Endodermal cell (in vitro differentiated cells): ENCODE data around the gene SHISA3. TPM values are rescaled to one million over a fixed set of nuclear protein-coding genes. Genes with fewer than 3 reads are reported as not detected.

Experiments used
- DNase-seq: peaks from one replicate; pipeline ENCODE4 v3.0.0-alpha.2; 2017
- H3K27ac ChIP-seq: 2 replicates; pipeline ENCODE4 v1.5.1; 2013; ENCODE audit warnings: mild to moderate bottlenecking, low read depth, low read length, moderate library complexity
- H3K27me3 ChIP-seq: 2 replicates; pipeline ENCODE4 v1.6.1; 2013; ENCODE audit warnings: mild to moderate bottlenecking, low read length, moderate library complexity; ENCODE audit not compliant: insufficient read depth, control insufficient read depth, poor library complexity, severe bottlenecking
- H3K36me3 ChIP-seq: 2 replicates; pipeline ENCODE4 v1.7.0; 2013; ENCODE audit warnings: mild to moderate bottlenecking, low read length, moderate library complexity; ENCODE audit not compliant: control insufficient read depth, insufficient read depth
- H3K4me1 ChIP-seq: one replicate; pipeline ENCODE4 v1.7.0; 2013; ENCODE audit warnings: low read length; ENCODE audit not compliant: control insufficient read depth, insufficient read depth
- H3K4me3 ChIP-seq: 2 replicates; pipeline ENCODE4 v1.5.1; 2013; ENCODE audit warnings: mild to moderate bottlenecking, low read length, moderate library complexity
- H3K9ac ChIP-seq: 2 replicates; pipeline ENCODE4 v1.6.1; 2013; ENCODE audit warnings: mild to moderate bottlenecking, low read length, moderate library complexity; ENCODE audit not compliant: poor library complexity, severe bottlenecking; ENCODE audit errors: extremely low read depth
- H3K9me3 ChIP-seq: 2 replicates; pipeline ENCODE4 v1.6.1; 2013; ENCODE audit warnings: mild to moderate bottlenecking, low read length, moderate library complexity; ENCODE audit not compliant: control insufficient read depth
- H3K27ac Mint-ChIP-seq: 2 replicates; pipeline ENCODE4 v1.8.0; 2020; ENCODE audit warnings: mixed read lengths
- H3K27me3 Mint-ChIP-seq: 2 replicates; pipeline ENCODE4 v1.8.0; 2021; ENCODE audit warnings: mild to moderate bottlenecking, mixed read lengths; ENCODE audit not compliant: insufficient read depth
- H3K36me3 Mint-ChIP-seq: 2 replicates; pipeline ENCODE4 v1.8.0; 2020; ENCODE audit warnings: low read depth, mixed read lengths
- H3K4me1 Mint-ChIP-seq: 2 replicates; pipeline ENCODE4 v1.8.0; 2020; ENCODE audit warnings: mixed read lengths
- H3K4me3 Mint-ChIP-seq: 2 replicates; pipeline ENCODE4 v1.8.0; 2020; ENCODE audit warnings: mild to moderate bottlenecking, moderate library complexity, mixed read lengths
- H3K9me3 Mint-ChIP-seq: 2 replicates; pipeline ENCODE4 v1.8.0; 2020; ENCODE audit warnings: mild to moderate bottlenecking, mixed read lengths
- WGBS, 2 experiments: methylation state at CpG; one replicate each; pipeline versions ENCODE4 v1.1.5 to v1.1.7; 2013; ENCODE audit warnings: missing lambda C conversion rate in 2 of 2, mixed read lengths in 1 of 2; ENCODE audit not compliant: insufficient coverage in 1 of 2, insufficient read length in 1 of 2; 5-methylcytosine and 5-hydroxymethylcytosine counted together
- total RNA-seq, 2 donors: library from RNA; stranded (reverse); fragmentation: NEBNext Ultra II Directional in 1 of 2; extraction: Animal tissue kit (Norgen Biotek cat#: 25700) in 1 of 2; gene quantifications; 2 replicates in 1 of 2; 3 replicates in 1 of 2; pipeline ENCODE4 v1.2.1, GENCODE V29; 2021
- TF ChIP-seq, protein P1 (sequence below): fragments of 200-600 bp; sonication (generic); conservative IDR thresholded peaks from 2 replicates; pipeline ENCODE4 v1.5.0; 2021; ENCODE audit warnings: antibody characterized with exemption, mild to moderate bottlenecking

SHISA3 gene
- total RNA-seq, 2 donors from 2014 or later, result 18.0 to 37.0 TPM

DNA sequence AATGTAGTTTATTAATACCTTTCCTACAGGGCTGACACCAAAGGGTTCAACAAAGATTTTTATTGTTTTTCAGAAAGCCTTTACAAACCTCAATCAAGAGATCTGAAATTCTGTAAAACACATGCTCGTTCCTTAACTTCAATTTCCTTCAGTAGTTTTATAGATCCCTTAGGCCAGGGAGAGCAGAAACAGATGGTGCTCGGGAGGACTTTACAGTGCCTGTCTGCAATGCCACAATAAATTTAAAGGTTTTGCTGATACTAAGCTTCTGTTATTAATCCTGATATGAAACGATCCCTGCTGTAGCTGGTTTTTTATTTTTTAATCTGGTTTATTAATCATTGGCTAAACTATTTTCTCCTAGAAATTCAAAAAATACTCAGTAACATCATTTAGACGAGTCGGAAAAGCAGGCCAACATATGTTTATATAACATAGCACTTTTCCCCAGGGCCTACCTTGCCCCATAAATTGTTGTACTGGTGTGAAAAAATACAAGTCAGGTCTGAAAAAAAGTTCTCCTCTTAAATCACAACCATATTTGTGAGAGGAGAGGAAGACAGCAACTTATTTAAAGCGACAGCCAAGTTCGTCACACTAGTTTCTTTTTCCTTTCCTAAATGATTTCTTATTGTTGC, 39.8 kb downstream of the SHISA3 start:
- DNase-seq, result no peak
- no peaks in the 10 kb centered on the region for H3K4me1 ChIP-seq
- Mint-ChIP-seq H3K4me1 (peaks cover 5% of the 10 kb centered on the region), H3K27me3 (peaks cover 34% of the 10 kb centered on the region), H3K4me3 (no peak overlapping the region), H3K27ac (no peak overlapping the region), H3K36me3 (peaks cover 19% of the 10 kb centered on the region), H3K9me3 (no peaks in the 10 kb centered on the region)
- H3K9me3 ChIP-seq, result no peaks in the 10 kb centered on the region
- TF ChIP-seq, protein P1, sequence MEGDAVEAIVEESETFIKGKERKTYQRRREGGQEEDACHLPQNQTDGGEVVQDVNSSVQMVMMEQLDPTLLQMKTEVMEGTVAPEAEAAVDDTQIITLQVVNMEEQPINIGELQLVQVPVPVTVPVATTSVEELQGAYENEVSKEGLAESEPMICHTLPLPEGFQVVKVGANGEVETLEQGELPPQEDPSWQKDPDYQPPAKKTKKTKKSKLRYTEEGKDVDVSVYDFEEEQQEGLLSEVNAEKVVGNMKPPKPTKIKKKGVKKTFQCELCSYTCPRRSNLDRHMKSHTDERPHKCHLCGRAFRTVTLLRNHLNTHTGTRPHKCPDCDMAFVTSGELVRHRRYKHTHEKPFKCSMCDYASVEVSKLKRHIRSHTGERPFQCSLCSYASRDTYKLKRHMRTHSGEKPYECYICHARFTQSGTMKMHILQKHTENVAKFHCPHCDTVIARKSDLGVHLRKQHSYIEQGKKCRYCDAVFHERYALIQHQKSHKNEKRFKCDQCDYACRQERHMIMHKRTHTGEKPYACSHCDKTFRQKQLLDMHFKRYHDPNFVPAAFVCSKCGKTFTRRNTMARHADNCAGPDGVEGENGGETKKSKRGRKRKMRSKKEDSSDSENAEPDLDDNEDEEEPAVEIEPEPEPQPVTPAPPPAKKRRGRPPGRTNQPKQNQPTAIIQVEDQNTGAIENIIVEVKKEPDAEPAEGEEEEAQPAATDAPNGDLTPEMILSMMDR, result no peak
- no peak overlapping the region for H3K4me3 ChIP-seq
- H3K36me3 ChIP-seq, result no peaks in the 10 kb centered on the region
- no peak overlapping the region for H3K27ac ChIP-seq
- WGBS, 2 experiments, result 97% methylated on average over 7 of the region's 7 CpGs; no CpG with 5 or more reads in 1 of the 2 experiments
- H3K9ac ChIP-seq, result no peak overlapping the region
- no peaks in the 10 kb centered on the region for H3K27me3 ChIP-seq

DNA sequence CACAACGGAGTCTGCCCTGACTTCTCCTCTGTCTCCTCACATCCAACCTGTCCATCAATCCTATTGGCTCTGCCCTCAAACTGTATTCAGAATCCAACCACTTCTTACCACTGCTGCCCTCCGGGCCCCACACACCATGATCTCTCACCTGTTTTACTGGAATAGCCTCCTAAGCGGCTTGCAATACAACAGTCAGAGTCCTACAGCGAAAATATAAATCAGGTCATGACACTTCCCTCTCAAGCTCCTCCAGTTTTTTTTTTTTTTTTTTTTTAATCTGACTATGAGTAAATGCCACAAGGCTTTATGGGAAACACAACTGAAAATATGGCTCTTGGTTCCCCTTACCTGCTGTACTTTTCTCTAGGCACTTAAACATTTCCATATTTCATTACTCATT, 42.8 kb downstream of the SHISA3 start:
- H3K27ac Mint-ChIP-seq, result no peak overlapping the region
- no peak overlapping the region for H3K9ac ChIP-seq
- 85 to 100% methylated on average over 1 to 4 of the region's 4 CpGs for WGBS, 2 experiments
- no peak for DNase-seq
- H3K27ac ChIP-seq, result no peak overlapping the region
- H3K4me3 ChIP-seq, result no peak overlapping the region
- no peaks in the 10 kb centered on the region for H3K27me3 ChIP-seq
- peaks cover 12% of the 10 kb centered on the region for H3K27me3 Mint-ChIP-seq
- H3K36me3 ChIP-seq, result peaks cover 5% of the 10 kb centered on the region
- H3K4me1 ChIP-seq, result no peaks in the 10 kb centered on the region
- TF ChIP-seq, protein P1, result no peak
- no peaks in the 10 kb centered on the region for H3K9me3 Mint-ChIP-seq
- H3K4me1 Mint-ChIP-seq, result peaks cover 5% of the 10 kb centered on the region
- H3K36me3 Mint-ChIP-seq, result peaks cover 17% of the 10 kb centered on the region
- no peak overlapping the region for H3K4me3 Mint-ChIP-seq
- no peaks in the 10 kb centered on the region for H3K9me3 ChIP-seq

DNA sequence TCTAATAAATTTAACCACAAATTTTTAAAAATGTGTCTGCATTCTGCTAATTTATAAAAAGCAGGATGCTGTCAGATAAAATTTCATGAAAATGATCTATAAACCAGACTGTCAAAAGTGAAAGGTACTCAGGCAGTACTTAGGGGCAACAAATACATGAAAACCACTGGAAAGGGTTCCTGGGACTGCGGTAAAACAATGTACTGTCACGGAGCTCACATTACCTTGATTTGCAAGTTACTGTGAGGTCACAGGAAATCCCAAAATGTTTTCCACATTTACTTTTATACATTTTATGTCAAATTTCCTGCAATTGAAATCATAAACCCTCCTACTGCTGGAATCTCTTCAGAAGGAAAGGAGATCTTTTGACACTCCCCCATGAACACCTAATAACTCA, 45.3 kb downstream of the SHISA3 start:
- Mint-ChIP-seq H3K36me3 (peaks cover 13% of the 10 kb centered on the region), H3K27me3 (peaks cover 2% of the 10 kb centered on the region), H3K4me1 (peaks cover 11% of the 10 kb centered on the region), H3K9me3 (no peaks in the 10 kb centered on the region), H3K27ac (no peak overlapping the region), H3K4me3 (no peak overlapping the region)
- 90 to 91% methylated on average over 2 of the region's 2 CpGs for WGBS, 2 experiments
- DNase-seq, result no peak
- H3K27me3 ChIP-seq, result no peaks in the 10 kb centered on the region
- TF ChIP-seq, protein P1, result no peak
- no peaks in the 10 kb centered on the region for H3K9me3 ChIP-seq
- no peak overlapping the region for H3K4me3 ChIP-seq
- no peak overlapping the region for H3K9ac ChIP-seq
- H3K36me3 ChIP-seq, result peaks cover 5% of the 10 kb centered on the region
- no peak overlapping the region for H3K27ac ChIP-seq
- no peaks in the 10 kb centered on the region for H3K4me1 ChIP-seq
